CD4-positive, alpha-beta memory T cell (primary cell): ENCODE results near the gene TBC1D16. TPM values are rescaled to one million over a fixed set of nuclear protein-coding genes. Genes with fewer than 3 reads are reported as not detected.

ENCODE experiments used
- CTCF ChIA-PET: fragments of 350-600 bp; sonication (Branson Sonifier 250); formaldehyde crosslinking; loops from one replicate; lab custom pipeline; 2021; ENCODE audit warnings: inconsistent platforms; ENCODE audit not compliant: partially characterized antibody; lab: Charles Lee
- POLR2A ChIA-PET: fragments of 350-600 bp; sonication (Branson Sonifier 250); formaldehyde crosslinking; loops from one replicate; lab custom pipeline; 2021; ENCODE audit not compliant: partially characterized antibody; lab: Charles Lee
- DNase-seq, 5 donors: peaks; one replicate each; pipeline versions ENCODE4 v3.0.0 to v3.0.0-alpha.2; 2020 to 2022; ENCODE audit warnings: mixed read lengths in 1 of 5
- H3K27ac ChIP-seq: one replicate; pipeline ENCODE4 v1.7.0; 2013; ENCODE audit warnings: low read depth, low read length
- H3K27me3 ChIP-seq: 2 replicates; pipeline ENCODE4 v1.7.0; 2013; ENCODE audit warnings: mild to moderate bottlenecking, low read length, moderate library complexity; ENCODE audit not compliant: insufficient read depth
- H3K36me3 ChIP-seq: 2 replicates; pipeline ENCODE4 v1.7.0; 2013; ENCODE audit warnings: mild to moderate bottlenecking, low read length, moderate library complexity; ENCODE audit not compliant: insufficient read depth
- H3K4me1 ChIP-seq: 2 replicates; pipeline ENCODE4 v1.7.0; 2013; ENCODE audit warnings: mild to moderate bottlenecking, low read length, moderate library complexity; ENCODE audit not compliant: insufficient read depth
- H3K4me3 ChIP-seq, 2 donors: one replicate each; pipeline ENCODE4 v1.7.0; 2013; ENCODE audit warnings: low read length in 2 of 2, mild to moderate bottlenecking in 1 of 2
- H3K9me3 ChIP-seq, 2 donors: one replicate each; pipeline ENCODE4 v1.7.0; 2013; ENCODE audit warnings: low read length in 2 of 2, control low read depth in 1 of 2; ENCODE audit not compliant: control insufficient read depth in 1 of 2
- H3K27ac Mint-ChIP-seq, 7 donors: one replicate each; pipeline ENCODE4 v1.8.0; 2020 to 2021; ENCODE audit warnings: mixed read lengths in 7 of 7, mild to moderate bottlenecking in 6 of 7, inconsistent platforms in 3 of 7, moderate library complexity in 3 of 7
- H3K27me3 Mint-ChIP-seq, 2 donors: one replicate each; pipeline ENCODE4 v1.8.0; 2020 to 2021; ENCODE audit warnings: mixed read lengths in 2 of 2
- H3K36me3 Mint-ChIP-seq, 2 donors: one replicate each; pipeline ENCODE4 v1.8.0; 2020 to 2021; ENCODE audit warnings: mixed read lengths in 2 of 2, inconsistent platforms in 1 of 2, mild to moderate bottlenecking in 1 of 2
- H3K4me1 Mint-ChIP-seq, 4 donors: one replicate each; pipeline ENCODE4 v1.8.0; 2020 to 2021; ENCODE audit warnings: mixed read lengths in 4 of 4, mild to moderate bottlenecking in 1 of 4
- H3K4me3 Mint-ChIP-seq, 8 donors: one replicate each; pipeline ENCODE4 v1.8.0; 2020 to 2021; ENCODE audit warnings: mixed read lengths in 8 of 8, mild to moderate bottlenecking in 7 of 8, moderate library complexity in 6 of 8, inconsistent platforms in 3 of 8
- H3K9me3 Mint-ChIP-seq, 8 donors: one replicate each; pipeline ENCODE4 v1.8.0; 2020 to 2021; ENCODE audit warnings: mixed read lengths in 8 of 8, mild to moderate bottlenecking in 5 of 8, inconsistent platforms in 3 of 8, moderate library complexity in 1 of 8
- intact Hi-C: fragments of 100-400 bp; cut with micrococcal nuclease; formaldehyde crosslinking; loops from one replicate; pipeline ENCODE4 v1.15.1; 2023
- polyA plus RNA-seq, 2 donors: library from polyadenylated mRNA; unstranded; fragments of 300-500 nt; fragmentation: Illumina TruSeq; gene quantifications; one replicate each; pipeline ENCODE4 v1.2.3, GENCODE V29; 2021
- total RNA-seq, 2 experiments: library from RNA; stranded (reverse); gene quantifications; one replicate each; pipeline ENCODE4 v1.2.3, GENCODE V29; 2021

TBC1D16 gene
- total and polyA plus RNA-seq, 4 experiments from 2014 or later: 1.2 to 1.8 (median 1.3) TPM; not detected in 1

- Mint-ChIP-seq H3K9me3 (no peaks in the 10 kb centered on the region), H3K4me3 (no peak overlapping the region), H3K36me3 (no peaks in the 10 kb centered on the region), H3K4me1 (peaks cover 10 to 34% (median 15%) of the 10 kb centered on the region in 4 donors), H3K27ac (no peak overlapping the region), H3K27me3 (no peaks in the 10 kb centered on the region)
- DNase-seq: no peak
- Histone ChIP-seq H3K4me1 (peaks cover 31% of the 10 kb centered on the region), H3K27me3 (no peaks in the 10 kb centered on the region), H3K36me3 (no peaks in the 10 kb centered on the region), H3K9me3 (no peaks in the 10 kb centered on the region), H3K4me3 (no peak overlapping the region), H3K27ac (no peak overlapping the region)
- ChIA-PET POLR2A (no interaction called here), CTCF (no interaction called here)
- intact Hi-C loops: no loop called here
Observed at GRCh38 chr17:79940459-79941087, 95.1 kb downstream of the TBC1D16 start.

- no peak overlapping the region for H3K4me3 Mint-ChIP-seq
- Histone ChIP-seq H3K9me3 (no peaks in the 10 kb centered on the region), H3K4me3 (no peak overlapping the region), H3K4me1 (peaks cover 31% of the 10 kb centered on the region), H3K27ac (no peak overlapping the region), H3K36me3 (no peaks in the 10 kb centered on the region), H3K27me3 (no peaks in the 10 kb centered on the region)
- no peaks in the 10 kb centered on the region for H3K36me3 Mint-ChIP-seq
- peaks cover 10 to 37% (median 16%) of the 10 kb centered on the region in 4 donors for H3K4me1 Mint-ChIP-seq
- POLR2A ChIA-PET: no interaction called here
- no peak for DNase-seq
- H3K27ac Mint-ChIP-seq: peak overlapping the region in 2 of 7 donors; percentile 25 to 52
- no peaks in the 10 kb centered on the region for H3K9me3 Mint-ChIP-seq
- CTCF ChIA-PET: no interaction called here
- intact Hi-C loops: no loop called here
- no peaks in the 10 kb centered on the region for H3K27me3 Mint-ChIP-seq
Observed at GRCh38 chr17:79939755-79940458, 95.8 kb downstream of the TBC1D16 start.

- Histone ChIP-seq H3K4me1 (peaks cover 31% of the 10 kb centered on the region), H3K9me3 (no peaks in the 10 kb centered on the region), H3K27ac (no peak overlapping the region), H3K36me3 (no peaks in the 10 kb centered on the region), H3K27me3 (no peaks in the 10 kb centered on the region), H3K4me3 (no peak overlapping the region)
- Mint-ChIP-seq H3K4me1 (peaks cover 10 to 38% (median 16%) of the 10 kb centered on the region in 4 donors), H3K27me3 (peaks cover 0 to 2% of the 10 kb centered on the region in 2 donors), H3K36me3 (no peaks in the 10 kb centered on the region), H3K27ac (no peak overlapping the region), H3K4me3 (no peak overlapping the region), H3K9me3 (no peaks in the 10 kb centered on the region)
- CTCF ChIA-PET: no interaction called here
- no peak for DNase-seq
- POLR2A ChIA-PET: no interaction called here
- intact Hi-C loops: no loop called here
Observed at GRCh38 chr17:79939094-79939435, 96.6 kb downstream of the TBC1D16 start.

- H3K36me3 ChIP-seq: no peaks in the 10 kb centered on the region
- Mint-ChIP-seq H3K27me3 (peaks cover 0 to 5% of the 10 kb centered on the region in 2 donors), H3K27ac (no peak overlapping the region), H3K4me1 (peaks cover 10 to 44% (median 16%) of the 10 kb centered on the region in 4 donors), H3K36me3 (no peaks in the 10 kb centered on the region), H3K4me3 (no peak overlapping the region), H3K9me3 (no peaks in the 10 kb centered on the region)
- intact Hi-C loops: no loop called here
- H3K4me1 ChIP-seq: peaks cover 31% of the 10 kb centered on the region
- no peak overlapping the region for H3K27ac ChIP-seq
- H3K9me3 ChIP-seq: no peaks in the 10 kb centered on the region
- ChIA-PET CTCF (no interaction called here), POLR2A (no interaction called here)
- DNase-seq: no peak
- no peaks in the 10 kb centered on the region for H3K27me3 ChIP-seq
- H3K4me3 ChIP-seq: no peak overlapping the region
Observed at GRCh38 chr17:79938336-79939093, 97.2 kb downstream of the TBC1D16 start.

- H3K4me1 ChIP-seq: peaks cover 25% of the 10 kb centered on the region
- H3K27me3 ChIP-seq: no peaks in the 10 kb centered on the region
- no peaks in the 10 kb centered on the region for H3K9me3 Mint-ChIP-seq
- H3K4me1 Mint-ChIP-seq: peaks cover 4 to 41% (median 11%) of the 10 kb centered on the region in 4 donors
- no peaks in the 10 kb centered on the region for H3K9me3 ChIP-seq
- no peaks in the 10 kb centered on the region for H3K36me3 ChIP-seq
- H3K36me3 Mint-ChIP-seq: no peaks in the 10 kb centered on the region
- H3K4me3 Mint-ChIP-seq: peak overlapping the region in 5 of 8 donors; percentile 32 to 77 (median 59)
- ChIA-PET POLR2A (no interaction called here), CTCF (no interaction called here)
- H3K27ac ChIP-seq: no peak overlapping the region
- intact Hi-C loops: no loop called here
- peaks cover 4 to 10% of the 10 kb centered on the region in 2 donors for H3K27me3 Mint-ChIP-seq
- peak overlapping the region in 4 of 7 donors; percentile 19 to 83 (median 47) for H3K27ac Mint-ChIP-seq
- no peak overlapping the region for H3K4me3 ChIP-seq
- no peak for DNase-seq
Observed at GRCh38 chr17:79937391-79938335, 98.0 kb downstream of the TBC1D16 start.

GRCh38 chr17:79936641-79937381 lies 98.9 kb downstream of the TBC1D16 start:
- no peaks in the 10 kb centered on the region for H3K9me3 Mint-ChIP-seq
- H3K4me3 ChIP-seq: no peak overlapping the region
- peaks cover 22% of the 10 kb centered on the region for H3K4me1 ChIP-seq
- no peaks in the 10 kb centered on the region for H3K36me3 ChIP-seq
- no peaks in the 10 kb centered on the region for H3K27me3 ChIP-seq
- H3K4me1 Mint-ChIP-seq: peaks cover 0 to 46% (median 10%) of the 10 kb centered on the region in 4 donors
- POLR2A ChIA-PET: no interaction called here
- H3K4me3 Mint-ChIP-seq: peak overlapping the region in 5 of 8 donors; percentile 15 to 77 (median 32)
- CTCF ChIA-PET: no interaction called here
- intact Hi-C loops: no loop called here
- H3K27ac Mint-ChIP-seq: peak overlapping the region in 2 of 7 donors; percentile 30 to 83
- no peak overlapping the region for H3K27ac ChIP-seq
- no peaks in the 10 kb centered on the region for H3K36me3 Mint-ChIP-seq
- no peak for DNase-seq
- peaks cover 7 to 15% of the 10 kb centered on the region in 2 donors for H3K27me3 Mint-ChIP-seq
- no peaks in the 10 kb centered on the region for H3K9me3 ChIP-seq
